Loucy (cell line): Measurements from ENCODE around the gene PPP1R15A.
"Not testable (repeated sequence)": the region's sequence is repeated elsewhere in the genome, so short reads cannot be mapped to it uniquely, and the experiment has no call there.

Source experiments
- H2AFZ ChIP-seq: fragments of 200-600 bp; sonication (generic); 2 replicates; pipeline ENCODE4 v1.6.0; 2016; ENCODE audit warnings: antibody characterized with exemption, mild to moderate bottlenecking, low read length, moderate library complexity
- H3F3A ChIP-seq: fragments of 200-600 bp; 2 replicates; pipeline ENCODE4 v1.6.0; 2016; ENCODE audit warnings: antibody characterized with exemption, low read depth, mild to moderate bottlenecking
- H3K27me3 ChIP-seq: fragments of 200-600 bp; sonication (generic); 2 replicates; pipeline ENCODE4 v1.6.1; 2014; ENCODE audit warnings: low read length, mild to moderate bottlenecking; ENCODE audit not compliant: insufficient read depth, poor library complexity, severe bottlenecking
- H3K36me3 ChIP-seq: fragments of 200-600 bp; sonication (generic); 2 replicates; pipeline ENCODE4 v1.6.1; 2016; ENCODE audit warnings: low read length; ENCODE audit not compliant: insufficient read depth
- H3K4me1 ChIP-seq: fragments of 200-600 bp; sonication (generic); 2 replicates; pipeline ENCODE4 v1.5.1; 2014; ENCODE audit warnings: low read length, mild to moderate bottlenecking; ENCODE audit not compliant: insufficient read depth, poor library complexity, severe bottlenecking
- H3K4me2 ChIP-seq: fragments of 200-600 bp; sonication (generic); 2 replicates; pipeline ENCODE4 v1.6.0; 2014; ENCODE audit warnings: antibody characterized with exemption, low read length, low read depth, mild to moderate bottlenecking; ENCODE audit not compliant: poor library complexity, severe bottlenecking
- H3K4me3 ChIP-seq: fragments of 200-600 bp; sonication (generic); 2 replicates; pipeline ENCODE4 v1.5.1; 2014; ENCODE audit warnings: low read length, mild to moderate bottlenecking, mixed read lengths; ENCODE audit not compliant: poor library complexity, severe bottlenecking
- H3K79me2 ChIP-seq: fragments of 200-600 bp; sonication (generic); 2 replicates; pipeline ENCODE4 v1.6.1; 2014; ENCODE audit warnings: low read length; ENCODE audit not compliant: insufficient read depth
- H3K9ac ChIP-seq: fragments of 200-600 bp; sonication (generic); 2 replicates; pipeline ENCODE4 v1.6.0; 2014; ENCODE audit warnings: mild to moderate bottlenecking, low read depth, low read length, moderate library complexity; ENCODE audit not compliant: poor library complexity, severe bottlenecking
- H3K9me2 ChIP-seq: fragments of 200-600 bp; sonication (generic); replicated peaks from 2 replicates; pipeline ENCODE4 v1.6.1; 2016; ENCODE audit warnings: low read depth, low read length, mixed read lengths
- H3K9me3 ChIP-seq: fragments of 200-600 bp; sonication (generic); 2 replicates; pipeline ENCODE4 v1.6.1; 2014; ENCODE audit warnings: mild to moderate bottlenecking, antibody characterized with exemption, low read length, low read depth; ENCODE audit not compliant: insufficient read depth
- H4K20me1 ChIP-seq: fragments of 200-600 bp; sonication (generic); 2 replicates; pipeline ENCODE4 v1.6.0; 2014; ENCODE audit warnings: antibody characterized with exemption, low read length, mild to moderate bottlenecking; ENCODE audit not compliant: insufficient read depth, poor library complexity, severe bottlenecking
- EZH2phosphoT487 ChIP-seq: fragments of 200-600 bp; IDR thresholded peaks from 2 replicates; pipeline ENCODE4 v1.6.1; 2018; ENCODE audit warnings: antibody characterized with exemption, mild to moderate bottlenecking, moderate library complexity, borderline replicate concordance
- TF ChIP-seq, protein P1 (sequence below): fragments of 200-600 bp; sonication (generic); conservative IDR thresholded peaks from 2 replicates; pipeline ENCODE4 v1.5.1; 2014; ENCODE audit warnings: mild to moderate bottlenecking, antibody characterized with exemption, low read length

PPP1R15A gene

DNA sequence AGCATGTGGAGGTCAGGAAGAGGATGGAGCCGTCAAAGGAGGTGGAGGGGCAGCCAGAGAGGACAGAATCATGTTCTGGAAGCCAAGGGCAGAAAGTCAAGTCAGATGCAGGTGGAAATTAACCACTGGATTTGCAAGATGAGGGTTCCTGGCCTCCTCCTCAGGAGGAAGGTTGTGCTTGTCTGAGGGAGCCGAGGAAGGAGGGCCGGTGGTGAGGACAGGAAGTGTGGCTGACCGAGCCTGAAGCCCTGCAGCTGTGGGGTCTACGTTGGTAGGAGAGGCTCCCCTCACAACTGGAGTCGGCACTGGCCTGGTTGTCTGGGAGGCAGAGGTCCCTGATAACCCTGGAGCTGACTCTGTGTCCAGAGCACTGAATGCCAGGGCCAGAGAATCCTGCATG lies 45.9 kb downstream of the PPP1R15A start:
- Histone ChIP-seq H3K36me3 (peaks cover 10% of the 10 kb centered on the region; the same call in 1 of the 2 replicates), H3K4me3 (no peak overlapping the region), H3K9me2 (no peaks in the 10 kb centered on the region), H2AFZ (no peak overlapping the region), H3K9me3 (no peaks in the 10 kb centered on the region), H3K4me2 (no peak overlapping the region), H3K4me1 (no peaks in the 10 kb centered on the region), H3K9ac (no peak overlapping the region), H3K79me2 (no peaks in the 10 kb centered on the region), H3K27me3 (no peaks in the 10 kb centered on the region), H3F3A (no peaks in the 10 kb centered on the region), H4K20me1 (no peaks in the 10 kb centered on the region)
- TF ChIP-seq EZH2phosphoT487, result no peak
- TF ChIP-seq, protein P1, sequence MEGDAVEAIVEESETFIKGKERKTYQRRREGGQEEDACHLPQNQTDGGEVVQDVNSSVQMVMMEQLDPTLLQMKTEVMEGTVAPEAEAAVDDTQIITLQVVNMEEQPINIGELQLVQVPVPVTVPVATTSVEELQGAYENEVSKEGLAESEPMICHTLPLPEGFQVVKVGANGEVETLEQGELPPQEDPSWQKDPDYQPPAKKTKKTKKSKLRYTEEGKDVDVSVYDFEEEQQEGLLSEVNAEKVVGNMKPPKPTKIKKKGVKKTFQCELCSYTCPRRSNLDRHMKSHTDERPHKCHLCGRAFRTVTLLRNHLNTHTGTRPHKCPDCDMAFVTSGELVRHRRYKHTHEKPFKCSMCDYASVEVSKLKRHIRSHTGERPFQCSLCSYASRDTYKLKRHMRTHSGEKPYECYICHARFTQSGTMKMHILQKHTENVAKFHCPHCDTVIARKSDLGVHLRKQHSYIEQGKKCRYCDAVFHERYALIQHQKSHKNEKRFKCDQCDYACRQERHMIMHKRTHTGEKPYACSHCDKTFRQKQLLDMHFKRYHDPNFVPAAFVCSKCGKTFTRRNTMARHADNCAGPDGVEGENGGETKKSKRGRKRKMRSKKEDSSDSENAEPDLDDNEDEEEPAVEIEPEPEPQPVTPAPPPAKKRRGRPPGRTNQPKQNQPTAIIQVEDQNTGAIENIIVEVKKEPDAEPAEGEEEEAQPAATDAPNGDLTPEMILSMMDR, result no peak

DNA sequence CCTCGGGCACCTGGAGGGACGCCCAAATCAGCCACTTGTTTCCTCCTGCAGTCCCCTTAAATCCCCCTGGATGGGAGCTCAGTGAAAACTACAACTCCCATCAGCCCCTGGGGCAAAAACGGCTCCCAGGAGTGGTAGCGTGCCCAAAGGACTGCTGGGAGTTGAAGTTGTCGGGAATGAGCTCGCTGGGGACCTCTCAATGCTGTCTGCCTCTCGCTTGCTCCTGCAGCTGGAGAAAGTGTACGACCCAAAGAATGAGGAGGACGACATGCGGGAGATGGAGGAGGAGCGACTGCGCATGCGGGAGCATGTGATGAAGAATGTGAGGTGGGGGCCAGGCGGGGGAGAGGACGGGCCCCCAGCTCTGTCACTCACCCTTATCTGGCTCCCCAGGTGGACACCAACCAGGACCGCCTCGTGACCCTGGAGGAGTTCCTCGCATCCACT lies 46.6 kb downstream of the PPP1R15A start:
- Histone ChIP-seq H2AFZ (no peak overlapping the region), H3K4me1 (no peaks in the 10 kb centered on the region), H3K36me3 (peaks cover 5% of the 10 kb centered on the region; the same call in 1 of the 2 replicates), H4K20me1 (no peaks in the 10 kb centered on the region), H3F3A (no peaks in the 10 kb centered on the region), H3K9me3 (no peaks in the 10 kb centered on the region), H3K27me3 (no peaks in the 10 kb centered on the region), H3K9ac (no peak overlapping the region), H3K79me2 (no peaks in the 10 kb centered on the region), H3K9me2 (no peaks in the 10 kb centered on the region), H3K4me3 (no peak overlapping the region), H3K4me2 (no peak overlapping the region)
- TF ChIP-seq, protein P1, result no peak
- no peak for TF ChIP-seq EZH2phosphoT487

DNA sequence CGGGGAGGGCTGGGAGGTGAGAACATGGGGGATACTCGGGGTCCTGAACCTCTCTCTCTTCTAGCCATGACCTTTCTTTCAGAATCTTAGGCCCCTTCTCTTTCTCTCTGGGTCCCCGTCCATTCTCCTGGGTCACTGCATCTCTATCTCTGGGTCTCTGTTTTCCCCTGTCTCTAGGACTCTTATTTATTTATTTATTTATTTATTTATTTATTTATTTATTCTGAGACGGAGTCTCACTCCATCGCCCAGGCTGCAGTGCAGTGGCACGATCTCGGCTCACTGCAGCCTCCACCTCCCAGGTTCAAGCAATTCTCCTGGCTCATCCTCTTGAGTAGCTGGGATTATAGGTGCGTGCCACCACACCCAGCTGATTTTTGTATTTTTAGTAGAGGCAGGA lies 47.0 kb downstream of the PPP1R15A start:
- H3K9me2 ChIP-seq, H3K9me3 ChIP-seq, H3K27me3 ChIP-seq, H3K9ac ChIP-seq, H3F3A ChIP-seq, H3K4me3 ChIP-seq, H3K4me2 ChIP-seq, H3K4me1 ChIP-seq, H3K79me2 ChIP-seq, H2AFZ ChIP-seq, H3K36me3 ChIP-seq, H4K20me1 ChIP-seq: not testable (repeated sequence)

DNA sequence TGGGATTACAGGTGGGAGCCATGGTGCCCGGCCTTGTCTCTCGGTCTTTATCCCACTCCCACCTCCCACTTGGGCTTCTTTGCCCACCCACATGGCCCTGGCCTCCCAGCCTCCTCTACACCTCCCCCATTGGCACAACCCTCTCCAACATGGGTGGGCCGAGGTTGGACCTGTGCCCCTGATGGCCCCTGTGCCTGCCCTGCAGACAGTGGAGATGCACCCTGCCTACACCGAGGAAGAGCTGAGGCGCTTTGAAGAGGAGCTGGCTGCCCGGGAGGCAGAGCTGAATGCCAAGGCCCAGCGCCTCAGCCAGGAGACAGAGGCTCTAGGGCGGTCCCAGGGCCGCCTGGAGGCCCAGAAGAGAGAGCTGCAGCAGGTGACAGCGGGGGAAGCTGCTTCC lies 48.7 kb downstream of the PPP1R15A start:
- H3K4me2 ChIP-seq, result no peak overlapping the region
- no peaks in the 10 kb centered on the region for H3K27me3 ChIP-seq
- no peaks in the 10 kb centered on the region for H3K9me3 ChIP-seq
- H3K9me2 ChIP-seq, result no peaks in the 10 kb centered on the region
- no peaks in the 10 kb centered on the region for H3K36me3 ChIP-seq
- H3K4me3 ChIP-seq, result no peak overlapping the region
- H3K79me2 ChIP-seq, result no peaks in the 10 kb centered on the region
- no peaks in the 10 kb centered on the region for H3F3A ChIP-seq
- TF ChIP-seq, protein P1, result no peak
- TF ChIP-seq EZH2phosphoT487, result no peak
- no peaks in the 10 kb centered on the region for H4K20me1 ChIP-seq
- H2AFZ ChIP-seq, result no peak overlapping the region
- H3K9ac ChIP-seq, result no peak overlapping the region
- H3K4me1 ChIP-seq, result no peaks in the 10 kb centered on the region
